A673 (cell line): ENCODE results near the gene ENKD1. TPM values are rescaled to one million over a fixed set of nuclear protein-coding genes. Genes with fewer than 3 reads are reported as not detected.

Experiments used
- BruUV-seq: library from RNA; stranded (reverse); fragments of 400-500 nt; replicated peaks from 2 replicates; lab custom pipeline; 2021; lab: Mats Ljungman, UMichigan
- CTCF ChIA-PET: fragments of 300-600 bp; sonication (Branson Sonifier 250); formaldehyde crosslinking; loops from one replicate; lab custom pipeline; 2022; ENCODE audit warnings: antibody characterized with exemption; lab: Charles Lee
- POLR2A ChIA-PET: fragments of 300-600 bp; sonication (Branson Sonifier 250); formaldehyde crosslinking; loops from one replicate; lab custom pipeline; 2022; ENCODE audit warnings: antibody characterized with exemption; ENCODE audit not compliant: low non-redundant PET; lab: Charles Lee
- DNase-seq: peaks from one replicate; pipeline ENCODE4 v3.0.0-alpha.2; 2015; ENCODE audit warnings: low spot score
- H3K27ac ChIP-seq: fragments of 200-600 bp; sonication (generic); 2 replicates; pipeline ENCODE4 v1.5.1; 2016; ENCODE audit warnings: mixed run types, low read depth, mild to moderate bottlenecking, mixed read lengths, antibody characterized with exemption, low read length; ENCODE audit not compliant: poor library complexity, severe bottlenecking
- H3K27me3 ChIP-seq: fragments of 200-600 bp; sonication (generic); replicated peaks from 2 replicates; pipeline ENCODE4 v1.6.1; 2017; ENCODE audit warnings: mixed run types, low read depth, mild to moderate bottlenecking, mixed read lengths, antibody characterized with exemption, low read length; ENCODE audit not compliant: insufficient read depth, poor library complexity
- H3K36me3 ChIP-seq: fragments of 200-600 bp; sonication (generic); 2 replicates; pipeline ENCODE4 v1.6.1; 2016; ENCODE audit warnings: mixed run types, mild to moderate bottlenecking, mixed read lengths, antibody characterized with exemption, low read length; ENCODE audit not compliant: insufficient read depth, poor library complexity, severe bottlenecking
- H3K4me1 ChIP-seq: fragments of 200-600 bp; sonication (generic); 2 replicates; pipeline ENCODE4 v1.6.1; 2017; ENCODE audit warnings: mixed run types, mild to moderate bottlenecking, mixed read lengths, antibody characterized with exemption, low read length; ENCODE audit not compliant: insufficient read depth, poor library complexity, severe bottlenecking
- H3K4me3 ChIP-seq: fragments of 200-600 bp; sonication (generic); 2 replicates; pipeline ENCODE4 v1.5.1; 2016; ENCODE audit warnings: low read depth, mixed run types, mild to moderate bottlenecking, mixed read lengths, low read length; ENCODE audit not compliant: poor library complexity, severe bottlenecking
- H3K9me3 ChIP-seq: fragments of 200-600 bp; sonication (generic); 2 replicates; pipeline ENCODE4 v1.6.1; 2016; ENCODE audit warnings: mixed run types, low read depth, mild to moderate bottlenecking, mixed read lengths, antibody characterized with exemption, low read length; ENCODE audit not compliant: poor library complexity, severe bottlenecking
- EZH2 ChIP-seq: fragments of 200-600 bp; sonication (generic); IDR thresholded peaks from 2 replicates; pipeline ENCODE4 v1.6.1; 2017; ENCODE audit warnings: borderline replicate concordance, low read depth, mild to moderate bottlenecking, mixed read lengths, antibody characterized with exemption, low read length; ENCODE audit not compliant: poor library complexity, severe bottlenecking
- intact Hi-C: fragments of 100-400 bp; cut with micrococcal nuclease; formaldehyde crosslinking; loops from one replicate; pipeline ENCODE4 v1.10.0; 2022; ENCODE audit not compliant: unreplicated experiment
- total RNA-seq: library from RNA; stranded (reverse); gene quantifications from 2 replicates; pipeline ENCODE4 v1.2.3, GENCODE V29; 2021
- TF ChIP-seq, protein P1 (sequence below): fragments of 300-800, 200-600 bp; sonication (generic); conservative IDR thresholded peaks from 2 replicates; pipeline ENCODE4 v1.5.1; 2017; ENCODE audit warnings: low read depth, mild to moderate bottlenecking, antibody characterized with exemption, low read length, moderate library complexity, mixed read lengths

ENKD1 gene
- total RNA-seq, 1 experiment from 2014 or later, result 8.5 TPM

DNA sequence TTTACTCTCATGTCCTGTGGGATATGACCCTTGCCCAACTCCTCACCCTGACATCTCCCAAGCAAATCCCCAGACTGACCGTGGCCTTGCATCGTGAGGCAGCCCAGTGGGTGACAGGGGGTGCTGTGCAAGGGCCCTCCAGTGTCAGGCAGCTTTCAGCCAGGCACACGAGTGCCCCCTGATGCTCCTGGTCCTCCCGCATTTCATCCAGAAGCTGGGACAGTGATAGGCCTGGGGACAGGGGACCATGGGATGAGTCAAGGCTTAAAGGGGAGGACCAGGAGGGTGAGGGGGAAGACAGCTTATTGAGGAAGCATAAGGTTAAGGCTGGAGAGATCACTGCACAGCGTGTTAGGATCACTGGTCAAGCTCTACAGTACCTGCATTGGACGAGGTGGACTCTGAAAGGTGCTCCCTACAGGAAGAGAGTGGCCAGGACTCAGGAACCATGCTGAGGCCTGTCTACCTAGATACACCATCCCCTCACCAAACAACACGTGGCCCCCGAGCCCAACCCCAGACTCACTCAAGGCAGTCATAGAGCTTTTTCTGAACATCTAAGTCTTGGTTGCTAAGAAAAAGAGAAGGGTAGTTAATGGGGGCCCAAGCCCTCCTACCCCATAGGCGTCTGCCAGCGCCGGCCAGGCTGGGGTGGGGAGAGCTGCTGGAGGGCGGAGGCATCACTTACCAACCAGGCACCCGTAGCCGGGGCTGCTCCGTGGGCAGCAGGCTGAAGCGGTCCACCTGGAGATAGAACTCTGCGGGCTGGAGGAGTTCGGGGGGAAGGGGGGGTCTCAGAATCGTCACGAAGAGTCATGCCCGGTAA is 7.5 kb downstream of the ENKD1 start:
- Histone ChIP-seq H3K9me3 (no peaks in the 10 kb centered on the region), H3K27me3 (no peaks in the 10 kb centered on the region), H3K4me3 (peak overlapping the region; percentile 66), H3K4me1 (peaks cover 12% of the 10 kb centered on the region), H3K27ac (peak overlapping the region; percentile 86), H3K36me3 (peaks cover 6% of the 10 kb centered on the region)
- CTCF ChIA-PET, result interaction anchor here (2.7 kb wide), 1 partner anchor 138 kb away, joined by 17 read pairs; no protein-coding TSS in a partner anchor
- no peak for TF ChIP-seq EZH2
- TF ChIP-seq, protein P1, sequence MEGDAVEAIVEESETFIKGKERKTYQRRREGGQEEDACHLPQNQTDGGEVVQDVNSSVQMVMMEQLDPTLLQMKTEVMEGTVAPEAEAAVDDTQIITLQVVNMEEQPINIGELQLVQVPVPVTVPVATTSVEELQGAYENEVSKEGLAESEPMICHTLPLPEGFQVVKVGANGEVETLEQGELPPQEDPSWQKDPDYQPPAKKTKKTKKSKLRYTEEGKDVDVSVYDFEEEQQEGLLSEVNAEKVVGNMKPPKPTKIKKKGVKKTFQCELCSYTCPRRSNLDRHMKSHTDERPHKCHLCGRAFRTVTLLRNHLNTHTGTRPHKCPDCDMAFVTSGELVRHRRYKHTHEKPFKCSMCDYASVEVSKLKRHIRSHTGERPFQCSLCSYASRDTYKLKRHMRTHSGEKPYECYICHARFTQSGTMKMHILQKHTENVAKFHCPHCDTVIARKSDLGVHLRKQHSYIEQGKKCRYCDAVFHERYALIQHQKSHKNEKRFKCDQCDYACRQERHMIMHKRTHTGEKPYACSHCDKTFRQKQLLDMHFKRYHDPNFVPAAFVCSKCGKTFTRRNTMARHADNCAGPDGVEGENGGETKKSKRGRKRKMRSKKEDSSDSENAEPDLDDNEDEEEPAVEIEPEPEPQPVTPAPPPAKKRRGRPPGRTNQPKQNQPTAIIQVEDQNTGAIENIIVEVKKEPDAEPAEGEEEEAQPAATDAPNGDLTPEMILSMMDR, result no peak
- intact Hi-C loops, result no loop called here
- no TSS peak for BruUV-seq
- DNase-seq, result no peak
- POLR2A ChIA-PET, result no interaction called here

DNA sequence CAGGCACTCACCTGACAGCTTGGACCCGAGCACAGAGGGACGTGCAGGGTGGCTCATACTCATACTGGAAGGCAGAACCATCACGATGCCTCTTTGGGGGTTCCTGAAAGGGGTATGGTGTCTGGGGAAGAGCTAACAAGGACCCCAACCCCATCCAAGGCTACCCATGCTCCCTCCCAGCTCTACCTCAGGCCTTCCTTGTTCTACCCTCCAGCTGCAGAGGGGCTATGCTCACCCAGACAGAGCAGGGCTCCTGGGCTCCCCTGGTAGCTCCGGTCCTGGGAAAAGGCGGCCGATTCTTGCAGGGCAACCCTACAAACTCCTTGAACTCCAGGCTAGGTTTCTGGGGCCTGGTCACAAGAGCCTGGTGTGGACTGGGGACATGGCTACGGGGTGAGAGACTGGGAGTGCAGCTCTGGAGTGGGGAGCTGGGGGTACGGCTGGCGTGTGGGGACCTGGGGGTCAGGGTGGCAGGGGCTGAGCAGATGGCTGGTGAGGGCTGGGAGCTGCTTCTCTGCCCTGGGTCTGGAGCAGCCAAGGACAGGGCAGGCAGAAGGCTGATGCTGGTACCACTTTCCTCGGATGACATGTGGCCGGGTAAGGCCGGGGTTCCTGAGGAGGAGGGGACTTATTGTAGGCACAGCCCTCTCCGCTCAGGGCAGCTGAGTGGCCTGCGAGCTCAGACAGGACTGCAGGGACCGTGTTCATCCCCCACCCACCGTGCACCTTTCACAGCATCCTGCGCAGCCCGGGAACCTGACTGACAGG is 8.6 kb downstream of the ENKD1 start:
- no TSS peak for BruUV-seq
- Histone ChIP-seq H3K4me1 (peaks cover 12% of the 10 kb centered on the region), H3K27me3 (no peaks in the 10 kb centered on the region), H3K27ac (no peak overlapping the region), H3K36me3 (peaks cover 6% of the 10 kb centered on the region), H3K9me3 (no peaks in the 10 kb centered on the region), H3K4me3 (no peak overlapping the region)
- ChIA-PET POLR2A (no interaction called here), CTCF (interaction anchor here (2.7 kb wide), 1 partner anchor 137 kb away, joined by 17 read pairs; no protein-coding TSS in a partner anchor)
- DNase-seq, result no peak
- intact Hi-C loops, result no loop called here
- TF ChIP-seq, protein P1, result no peak
- TF ChIP-seq EZH2, result no peak

DNA sequence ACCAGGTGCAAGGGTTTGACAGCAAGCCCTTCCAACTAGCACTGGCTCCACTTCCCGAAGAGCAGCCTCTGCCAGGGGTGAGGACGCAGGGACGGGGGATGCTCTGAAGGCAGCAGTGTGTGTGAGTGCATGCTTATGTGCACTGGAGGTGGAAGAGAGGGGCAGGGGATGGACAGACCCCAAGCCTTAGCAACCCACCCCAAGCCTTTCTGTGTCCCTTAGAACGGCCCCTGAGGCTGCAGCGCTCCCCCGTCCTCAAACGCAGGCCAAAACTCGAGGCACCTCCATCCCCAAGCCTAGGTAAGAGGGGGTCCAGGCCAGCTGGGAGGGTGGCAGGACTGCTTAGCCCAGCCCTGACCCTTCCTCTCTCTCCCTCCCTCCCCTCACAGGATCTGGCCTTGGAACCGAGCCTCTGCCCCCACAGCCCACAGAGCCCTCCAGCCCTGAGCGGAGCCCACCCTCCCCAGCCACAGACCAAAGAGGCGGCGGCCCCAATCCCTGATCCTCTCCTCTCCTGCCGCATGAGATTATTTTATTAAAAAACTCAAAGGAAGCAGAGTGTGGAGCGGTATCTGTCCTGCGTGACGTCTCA is 9.4 kb downstream of the ENKD1 start:
- no peak for TF ChIP-seq EZH2
- TF ChIP-seq, protein P1, result no peak
- peaks cover 6% of the 10 kb centered on the region for H3K36me3 ChIP-seq

More for the DNA sequence above, 9.4 kb downstream of the ENKD1 start:
- H3K27ac ChIP-seq, result no peak overlapping the region
- CTCF ChIA-PET, result no interaction called here
- no peak overlapping the region for H3K4me3 ChIP-seq
- intact Hi-C loops, result no loop called here
- peaks cover 2% of the 10 kb centered on the region for H3K27me3 ChIP-seq
- no peaks in the 10 kb centered on the region for H3K9me3 ChIP-seq
- no TSS peak for BruUV-seq
- POLR2A ChIA-PET, result no interaction called here
- peaks cover 12% of the 10 kb centered on the region for H3K4me1 ChIP-seq
- DNase-seq, result no peak
